Measurements from ENCODE around the gene ANKRD31.

DNA sequence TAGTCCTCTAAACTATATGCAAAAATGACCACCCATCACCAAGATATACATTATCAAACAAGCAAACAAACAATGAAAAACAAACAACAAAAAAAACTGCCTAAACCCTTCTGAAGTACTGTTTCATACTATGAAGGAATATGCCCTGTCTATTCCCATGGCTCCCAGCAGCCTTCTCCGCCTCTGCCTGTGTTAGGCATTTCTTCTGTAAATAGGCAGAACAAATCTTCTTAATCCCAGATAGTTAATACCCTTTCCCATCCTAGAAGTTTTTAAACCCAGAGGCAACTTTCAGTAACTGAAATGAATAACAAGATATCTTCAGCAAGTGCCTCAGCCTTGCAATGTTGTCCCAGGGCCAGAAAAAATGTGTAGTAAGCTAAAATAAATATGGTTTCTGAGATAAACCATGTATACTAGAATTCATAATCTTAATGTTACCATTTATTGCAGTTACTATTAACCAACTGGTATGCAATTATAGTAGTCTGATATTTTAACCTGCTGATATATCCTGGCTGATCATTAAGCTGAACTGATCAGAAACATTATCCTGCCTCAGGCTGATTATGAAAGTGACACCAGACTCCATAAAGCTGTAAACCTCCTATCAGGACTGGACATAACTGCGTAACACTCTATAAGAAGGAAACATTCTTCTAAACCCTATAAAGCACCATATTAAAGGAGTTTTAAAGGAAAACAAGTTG is 68.5 kb downstream of the ANKRD31 start:
- no peak for TF ChIP-seq CSDC2 (CRISPR knock-in tag; IDR thresholded peaks at IDR 0.05)
- TF ChIP-seq ZNF8 (CRISPR knock-in tag; IDR thresholded peaks at IDR 0.05): no peak
- no peak for TF ChIP-seq RARB (CRISPR knock-in tag; IDR thresholded peaks at IDR 0.05)
- no peak for TF ChIP-seq ZNF70 (CRISPR knock-in tag; IDR thresholded peaks at IDR 0.05)
- no peak for TF ChIP-seq ARNTL (CRISPR knock-in tag; IDR thresholded peaks at IDR 0.05; ENCODE audit: borderline replicate concordance, low read depth)
- no peak for TF ChIP-seq PPARA (CRISPR knock-in tag; IDR thresholded peaks at IDR 0.05; ENCODE audit: borderline replicate concordance)
- no peak for TF ChIP-seq ISL1 (CRISPR knock-in tag; IDR thresholded peaks at IDR 0.05)
- TF ChIP-seq, protein P1, sequence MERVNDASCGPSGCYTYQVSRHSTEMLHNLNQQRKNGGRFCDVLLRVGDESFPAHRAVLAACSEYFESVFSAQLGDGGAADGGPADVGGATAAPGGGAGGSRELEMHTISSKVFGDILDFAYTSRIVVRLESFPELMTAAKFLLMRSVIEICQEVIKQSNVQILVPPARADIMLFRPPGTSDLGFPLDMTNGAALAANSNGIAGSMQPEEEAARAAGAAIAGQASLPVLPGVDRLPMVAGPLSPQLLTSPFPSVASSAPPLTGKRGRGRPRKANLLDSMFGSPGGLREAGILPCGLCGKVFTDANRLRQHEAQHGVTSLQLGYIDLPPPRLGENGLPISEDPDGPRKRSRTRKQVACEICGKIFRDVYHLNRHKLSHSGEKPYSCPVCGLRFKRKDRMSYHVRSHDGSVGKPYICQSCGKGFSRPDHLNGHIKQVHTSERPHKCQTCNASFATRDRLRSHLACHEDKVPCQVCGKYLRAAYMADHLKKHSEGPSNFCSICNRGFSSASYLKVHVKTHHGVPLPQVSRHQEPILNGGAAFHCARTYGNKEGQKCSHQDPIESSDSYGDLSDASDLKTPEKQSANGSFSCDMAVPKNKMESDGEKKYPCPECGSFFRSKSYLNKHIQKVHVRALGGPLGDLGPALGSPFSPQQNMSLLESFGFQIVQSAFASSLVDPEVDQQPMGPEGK (CRISPR knock-in tag; IDR thresholded peaks at IDR 0.05; ENCODE audit: borderline replicate concordance): no peak
- TF ChIP-seq ZNF565 (CRISPR knock-in tag; conservative IDR thresholded peaks at IDR 0.05; ENCODE audit: low read depth): no peak
- TF ChIP-seq GLIS3 (CRISPR knock-in tag; IDR thresholded peaks at IDR 0.05): no peak
- TF ChIP-seq ESRRG (CRISPR knock-in tag; IDR thresholded peaks at IDR 0.05): no peak
